ENCODE results near the gene PDE4A.

The PDE4A gene

GRCh38 chr19:10468133-10468532 is 47.8 kb downstream of the PDE4A start:
- DNase-seq = no peak

- peak; percentile 34 for DNase-seq
These were observed 51.6 kb downstream of the PDE4A start for GRCh38 chr19:10471909-10472308.

- DNase-seq = no peak
These were observed 52.9 kb downstream of the PDE4A start for GRCh38 chr19:10473192-10473591.

GRCh38 chr19:10474962-10475451 is 54.7 kb downstream of the PDE4A start:
- no peak for DNase-seq

- DNase-seq = no peak
These were observed 58.1 kb downstream of the PDE4A start for GRCh38 chr19:10478476-10478875.

- peak; percentile 87 for DNase-seq
These were observed 58.6 kb downstream of the PDE4A start for GRCh38 chr19:10478903-10479384.

- no peak for DNase-seq
These were observed 66.2 kb downstream of the PDE4A start for GRCh38 chr19:10486551-10486950.

GRCh38 chr19:10491472-10492047 is 71.2 kb downstream of the PDE4A start:
- DNase-seq = no peak

- DNase-seq = no peak
These were observed 77.0 kb downstream of the PDE4A start for GRCh38 chr19:10497371-10497770.

GRCh38 chr19:10499550-10500246 is 79.4 kb downstream of the PDE4A start:
- DNase-seq = no peak

- DNase-seq = no peak
These were observed 79.9 kb downstream of the PDE4A start for GRCh38 chr19:10500247-10500592.

GRCh38 chr19:10501971-10502523 is 81.7 kb downstream of the PDE4A start:
- peak; percentile 57 for DNase-seq

- DNase-seq = peak; percentile 96
These were observed 82.2 kb downstream of the PDE4A start for GRCh38 chr19:10502524-10503001.

GRCh38 chr19:10503002-10503789 is 82.9 kb downstream of the PDE4A start, which contains the start of gene KEAP1:
Gene KEAP1, minus strand, starts transcription at chr19:10503356. Its CDS starts 3,323 bp downstream, at chr19:10500033.
- peak; percentile 44 for DNase-seq

GRCh38 chr19:10505583-10506229 is 85.4 kb downstream of the PDE4A start:
- DNase-seq = peak; percentile 86

- no peak for DNase-seq
These were observed 87.7 kb downstream of the PDE4A start for GRCh38 chr19:10508036-10508435.

- peak; percentile 45 for DNase-seq
These were observed 88.4 kb downstream of the PDE4A start for GRCh38 chr19:10508707-10509106.

- peak; percentile 55 for DNase-seq
These were observed 90.0 kb downstream of the PDE4A start for GRCh38 chr19:10510301-10510802.

GRCh38 chr19:10513223-10513622 is 92.9 kb downstream of the PDE4A start:
- no peak for DNase-seq

GRCh38 chr19:10514211-10515145 is 94.1 kb downstream of the PDE4A start:
- peak; percentile 34 for DNase-seq

GRCh38 chr19:10516064-10516385 is 95.7 kb downstream of the PDE4A start:
- DNase-seq = no peak

Data from activated CD4-positive, alpha-beta T cell treated with anti-CD3 and anti-CD28 coated beads, Interleukin-2, amount 50 U/mL, for 16 hours (primary cell).